Measurements from ENCODE around the gene LAMA2. TPM values are rescaled to one million over a fixed set of nuclear protein-coding genes. Genes with fewer than 3 reads are reported as not detected.

LAMA2 gene
- total and polyA plus RNA-seq, 2 of the 8 experiments (the other 6 are each of a cell fraction or from before 2014, with no cell fraction given), result 1.3 to 3.8 TPM

DNA sequence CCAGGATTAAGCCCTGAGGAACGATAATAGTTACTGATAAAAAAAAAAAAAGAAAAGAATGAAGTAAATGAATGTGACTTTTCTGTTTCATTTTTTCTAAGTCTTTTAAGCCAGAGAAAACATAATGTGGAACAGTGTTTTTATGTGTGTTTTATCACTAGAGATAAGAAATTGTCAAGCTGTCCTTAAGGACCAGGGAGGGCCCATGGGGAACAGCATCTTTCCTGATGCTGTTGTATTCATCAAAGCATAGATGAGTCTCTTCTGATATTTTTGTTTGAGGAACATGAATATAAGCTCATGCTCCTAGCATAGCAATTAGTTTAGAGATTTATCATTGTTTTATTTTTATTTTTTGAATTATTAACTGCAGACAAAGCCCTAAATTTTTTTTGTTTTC lies 150.2 kb downstream of the LAMA2 start:
- no peak overlapping the region for H3K4me3 ChIP-seq (ENCODE audit: extremely low read depth in 1 of 4, insufficient read depth in 2 of 4, low read depth in 3 of 4, low read length in 4 of 4)
- no peaks in the 10 kb centered on the region for H4K20me1 ChIP-seq (replicated peaks in 1 of 2; ENCODE audit: control insufficient read depth in 1 of 2, insufficient read depth in 2 of 2, low read length in 2 of 2)
- no peak overlapping the region for H2BK12ac ChIP-seq (ENCODE audit: low read depth, low read length)
- ChIA-PET CTCF (ENCODE audit: partially characterized antibody) (no interaction called here), POLR2A (ENCODE audit: partially characterized antibody) (no interaction called here)
- no peak overlapping the region for H4K91ac ChIP-seq (replicated peaks; ENCODE audit: insufficient read length, low read length)
- H4K8ac ChIP-seq (ENCODE audit: extremely low read depth, insufficient read depth, low read length), result no peak overlapping the region
- H3K79me2 ChIP-seq (ENCODE audit: control insufficient read depth in 1 of 2, insufficient read depth in 2 of 2, low read length in 2 of 2), result no peaks in the 10 kb centered on the region
- no peak for DNase-seq (ENCODE audit: low read depth in 1 of 2, low spot score in 2 of 2)
- no peak overlapping the region for H2BK20ac ChIP-seq (ENCODE audit: low read length)
- no peak overlapping the region for H2BK5ac ChIP-seq (ENCODE audit: low read depth, low read length)
- no peak overlapping the region for H3K4me2 ChIP-seq (ENCODE audit: insufficient read depth in 1 of 2, low read depth in 2 of 2, low read length in 2 of 2)
- no peaks in the 10 kb centered on the region for H3K23me2 ChIP-seq (ENCODE audit: low read depth, low read length)
- H2BK120ac ChIP-seq (replicated peaks; ENCODE audit: low read depth, low read length), result no peak overlapping the region
- H2BK15ac ChIP-seq (ENCODE audit: low read length), result no peak overlapping the region
- 100% methylated on average over 1 of the region's 1 CpG for WGBS, 2 experiments (ENCODE audit: extremely low coverage in 1 of 2, insufficient coverage in 1 of 2, insufficient read length in 1 of 2, insufficient replicate concordance in 2 of 2, low coverage in 1 of 2, low lambda C conversion rate in 2 of 2, missing lambda C conversion rate in 1 of 2)
- no peaks in the 10 kb centered on the region for H3K9me3 ChIP-seq (ENCODE audit: insufficient read depth in 2 of 2, low read depth in 1 of 2, low read length in 1 of 2)
- no peak for FAIRE-seq
- no peak overlapping the region for H2AFZ ChIP-seq (ENCODE audit: low read length)
- H3K4ac ChIP-seq (replicated peaks; ENCODE audit: insufficient read length, low read depth, low read length), result no peak overlapping the region
- H3K79me1 ChIP-seq (ENCODE audit: low read depth, low read length), result no peaks in the 10 kb centered on the region
- no peaks in the 10 kb centered on the region; a peak in 1 of 7 replicates for H3K4me1 ChIP-seq (replicated peaks in 1 of 4; ENCODE audit: control insufficient read depth in 3 of 4, insufficient read depth in 4 of 4, low read length in 3 of 4)
- no peak overlapping the region for H3K27ac ChIP-seq (ENCODE audit: low read depth, low read length)
- H3K14ac ChIP-seq (ENCODE audit: insufficient read length), result no peak overlapping the region
- no peak overlapping the region for H3K18ac ChIP-seq (ENCODE audit: extremely low read depth, low read length)
- H3K9ac ChIP-seq (replicated peaks in 1 of 4; ENCODE audit: extremely low read depth in 1 of 4, low read depth in 3 of 4, low read length in 3 of 4), result no peak overlapping the region
- no peaks in the 10 kb centered on the region for H3K36me3 ChIP-seq (ENCODE audit: control insufficient read depth in 2 of 4, insufficient read depth in 4 of 4, low read length in 3 of 4)
- no peak overlapping the region for H3K23ac ChIP-seq (ENCODE audit: insufficient read length)
- H3K56ac ChIP-seq (replicated peaks; ENCODE audit: insufficient read length, low read depth, low read length), result no peak overlapping the region
- H4K5ac ChIP-seq (ENCODE audit: insufficient read length, low read depth, low read length), result no peak overlapping the region
- no peak for TF ChIP-seq NANOG (IDR thresholded peaks at IDR 0.05; ENCODE audit: insufficient read depth, low read depth, low read length, poor library complexity, severe bottlenecking)
- TF ChIP-seq TAF1 (IDR thresholded peaks at IDR 0.05; ENCODE audit: low read depth, low read length), result no peak
- TF ChIP-seq CEBPB (IDR thresholded peaks at IDR 0.05; ENCODE audit: low read depth, low read length), result no peak
- TF ChIP-seq YY1 (IDR thresholded peaks at IDR 0.05; ENCODE audit: low read depth, low read length), result no peak
- no peak for TF ChIP-seq NRF1 (IDR thresholded peaks at IDR 0.05; ENCODE audit: low read depth, low read length)
- H2AK5ac ChIP-seq (ENCODE audit: low read depth, low read length), result no peak overlapping the region
- peaks cover 0 to 4% (median 2%) of the 10 kb centered on the region in 4 experiments; a peak in 3 of 7 replicates for H3K27me3 ChIP-seq (replicated peaks in 1 of 4; ENCODE audit: control insufficient read depth in 3 of 4, extremely low read depth in 1 of 4, insufficient read depth in 3 of 4, low read length in 3 of 4)
